ENCODE results near the gene MAS1L. TPM values are rescaled to one million over a fixed set of nuclear protein-coding genes. Genes with fewer than 3 reads are reported as not detected.

Gene MAS1L
- total RNA-seq, 1 donor from 2014 or later = not detected

DNA sequence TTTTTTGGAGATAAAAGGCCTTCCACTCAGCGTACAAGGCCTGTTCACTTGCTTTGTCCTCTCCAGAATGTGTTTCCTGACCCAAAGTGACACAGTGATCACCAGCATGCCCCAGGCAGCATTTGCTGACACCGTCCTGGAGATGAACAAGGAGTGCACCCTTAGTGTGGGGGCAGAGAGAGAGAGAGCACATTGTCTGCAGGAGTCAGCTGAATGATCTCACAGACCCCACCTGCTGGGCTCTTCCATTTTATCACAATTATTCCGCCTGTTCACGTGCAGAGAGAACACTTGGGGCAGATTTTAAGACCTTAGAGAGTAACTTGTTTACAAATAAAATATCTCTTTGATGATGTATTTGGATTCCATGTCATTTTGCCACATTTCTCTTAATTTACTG, 22.4 kb upstream of the MAS1L start:
- Mint-ChIP-seq H3K4me3 (ENCODE audit: unreplicated experiment) (no peak overlapping the region), H3K27me3 (ENCODE audit: unreplicated experiment) (peaks cover 5% of the 10 kb centered on the region), H3K27ac (ENCODE audit: unreplicated experiment) (no peak overlapping the region), H3K36me3 (ENCODE audit: unreplicated experiment) (no peaks in the 10 kb centered on the region), H3K9me3 (ENCODE audit: unreplicated experiment) (no peaks in the 10 kb centered on the region), H3K4me1 (ENCODE audit: unreplicated experiment) (no peaks in the 10 kb centered on the region)
- peak; percentile 62 for DNase-seq (ENCODE audit: extremely low spot score, unreplicated experiment)
- TF ChIP-seq, protein P1, sequence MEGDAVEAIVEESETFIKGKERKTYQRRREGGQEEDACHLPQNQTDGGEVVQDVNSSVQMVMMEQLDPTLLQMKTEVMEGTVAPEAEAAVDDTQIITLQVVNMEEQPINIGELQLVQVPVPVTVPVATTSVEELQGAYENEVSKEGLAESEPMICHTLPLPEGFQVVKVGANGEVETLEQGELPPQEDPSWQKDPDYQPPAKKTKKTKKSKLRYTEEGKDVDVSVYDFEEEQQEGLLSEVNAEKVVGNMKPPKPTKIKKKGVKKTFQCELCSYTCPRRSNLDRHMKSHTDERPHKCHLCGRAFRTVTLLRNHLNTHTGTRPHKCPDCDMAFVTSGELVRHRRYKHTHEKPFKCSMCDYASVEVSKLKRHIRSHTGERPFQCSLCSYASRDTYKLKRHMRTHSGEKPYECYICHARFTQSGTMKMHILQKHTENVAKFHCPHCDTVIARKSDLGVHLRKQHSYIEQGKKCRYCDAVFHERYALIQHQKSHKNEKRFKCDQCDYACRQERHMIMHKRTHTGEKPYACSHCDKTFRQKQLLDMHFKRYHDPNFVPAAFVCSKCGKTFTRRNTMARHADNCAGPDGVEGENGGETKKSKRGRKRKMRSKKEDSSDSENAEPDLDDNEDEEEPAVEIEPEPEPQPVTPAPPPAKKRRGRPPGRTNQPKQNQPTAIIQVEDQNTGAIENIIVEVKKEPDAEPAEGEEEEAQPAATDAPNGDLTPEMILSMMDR (IDR thresholded peaks at IDR 0.05) = no peak

DNA sequence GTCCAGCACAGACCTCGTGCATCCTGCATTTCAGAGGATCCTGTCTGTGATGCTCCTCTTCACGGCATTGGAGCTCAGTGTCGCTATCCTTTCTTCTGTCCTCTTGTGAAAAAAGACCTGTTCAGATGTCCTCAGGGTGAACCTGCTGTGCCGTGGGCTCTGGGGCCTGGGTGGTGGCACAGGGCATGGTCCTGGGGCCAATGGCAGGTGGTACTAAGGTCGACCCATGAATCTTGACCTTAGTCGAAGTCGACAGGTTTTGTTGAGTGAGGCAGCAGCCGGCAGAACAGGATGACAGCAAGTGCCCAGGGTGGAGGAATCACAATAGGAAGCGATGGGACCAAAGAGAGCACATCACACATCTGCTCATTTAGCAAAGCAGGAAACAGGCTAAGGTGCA, 22.0 kb upstream of the MAS1L start:
- TF ChIP-seq, protein P1 (IDR thresholded peaks at IDR 0.05) = no peak
- no peaks in the 10 kb centered on the region for H3K4me1 Mint-ChIP-seq (ENCODE audit: unreplicated experiment)
- no peak overlapping the region for H3K27ac Mint-ChIP-seq (ENCODE audit: unreplicated experiment)
- no peaks in the 10 kb centered on the region for H3K9me3 Mint-ChIP-seq (ENCODE audit: unreplicated experiment)
- peak; percentile 53 for DNase-seq (ENCODE audit: extremely low spot score, unreplicated experiment)
- peaks cover 5% of the 10 kb centered on the region for H3K27me3 Mint-ChIP-seq (ENCODE audit: unreplicated experiment)
- no peak overlapping the region for H3K4me3 Mint-ChIP-seq (ENCODE audit: unreplicated experiment)
- no peaks in the 10 kb centered on the region for H3K36me3 Mint-ChIP-seq (ENCODE audit: unreplicated experiment)

GRCh38 chr6:29509239-29509638, 21.5 kb upstream of the MAS1L start:
- H3K27ac Mint-ChIP-seq (ENCODE audit: unreplicated experiment) = no peak overlapping the region
- TF ChIP-seq, protein P1 (IDR thresholded peaks at IDR 0.05) = no peak
- H3K27me3 Mint-ChIP-seq (ENCODE audit: unreplicated experiment) = peaks cover 5% of the 10 kb centered on the region
- H3K4me1 Mint-ChIP-seq (ENCODE audit: unreplicated experiment) = no peaks in the 10 kb centered on the region
- no peaks in the 10 kb centered on the region for H3K9me3 Mint-ChIP-seq (ENCODE audit: unreplicated experiment)
- DNase-seq (ENCODE audit: extremely low spot score, unreplicated experiment) = peak; percentile 73
- H3K36me3 Mint-ChIP-seq (ENCODE audit: unreplicated experiment) = no peaks in the 10 kb centered on the region
- H3K4me3 Mint-ChIP-seq (ENCODE audit: unreplicated experiment) = no peak overlapping the region

- Mint-ChIP-seq H3K36me3 (ENCODE audit: unreplicated experiment) (no peaks in the 10 kb centered on the region), H3K9me3 (ENCODE audit: unreplicated experiment) (no peaks in the 10 kb centered on the region), H3K4me1 (ENCODE audit: unreplicated experiment) (peaks cover 5% of the 10 kb centered on the region), H3K27ac (ENCODE audit: unreplicated experiment) (no peak overlapping the region), H3K27me3 (ENCODE audit: unreplicated experiment) (peaks cover 5% of the 10 kb centered on the region), H3K4me3 (ENCODE audit: unreplicated experiment) (no peak overlapping the region)
- TF ChIP-seq, protein P1 (IDR thresholded peaks at IDR 0.05) = no peak
- DNase-seq (ENCODE audit: extremely low spot score, unreplicated experiment) = peak; percentile 75
Observed at GRCh38 chr6:29507319-29507718, 19.6 kb upstream of the MAS1L start.

DNA sequence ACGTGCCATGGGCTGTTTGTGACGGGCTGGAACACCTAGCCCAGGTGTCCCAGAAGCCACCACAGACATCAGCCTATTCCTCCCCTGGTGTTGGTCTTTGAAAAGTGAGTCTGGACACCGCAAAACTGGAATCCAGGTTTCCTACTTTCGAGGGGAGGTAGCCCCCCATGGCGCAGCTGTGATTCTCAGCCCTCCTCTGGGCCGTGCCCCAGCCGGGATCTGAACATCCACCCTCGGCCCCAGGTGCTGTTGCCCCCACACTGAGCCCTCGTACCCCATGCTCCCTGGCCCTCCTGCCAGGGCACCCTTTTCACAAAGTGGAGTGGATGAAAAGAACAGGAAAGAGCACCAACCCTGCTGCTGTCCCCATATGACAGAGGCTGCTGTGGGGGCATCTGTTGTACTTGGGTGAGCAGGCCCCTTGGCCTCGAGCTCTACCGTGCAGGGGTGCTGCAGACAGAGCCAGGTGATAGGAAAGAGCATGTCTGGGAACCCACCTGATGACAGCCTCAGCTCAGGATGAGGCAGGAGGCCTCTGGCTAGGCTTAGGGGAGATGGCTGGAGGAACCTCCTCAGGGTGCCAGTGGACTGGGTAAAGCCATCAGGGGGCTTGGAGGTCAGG, 18.8 kb upstream of the MAS1L start:
- Mint-ChIP-seq H3K4me1 (ENCODE audit: unreplicated experiment) (peaks cover 5% of the 10 kb centered on the region), H3K27ac (ENCODE audit: unreplicated experiment) (no peak overlapping the region), H3K36me3 (ENCODE audit: unreplicated experiment) (no peaks in the 10 kb centered on the region), H3K9me3 (ENCODE audit: unreplicated experiment) (no peaks in the 10 kb centered on the region), H3K4me3 (ENCODE audit: unreplicated experiment) (no peak overlapping the region), H3K27me3 (ENCODE audit: unreplicated experiment) (peaks cover 5% of the 10 kb centered on the region)
- TF ChIP-seq, protein P1 (IDR thresholded peaks at IDR 0.05) = no peak
- no peak for DNase-seq (ENCODE audit: extremely low spot score, unreplicated experiment)
